LNCAP (cell line): ENCODE results near the gene TYK2.

ENCODE experiments used
- CTCF ChIP-seq: fragments of 450-650 bp; IDR thresholded peaks from 2 replicates; pipeline ENCODE4 v1.5.1; 2017; ENCODE audit warnings: mild to moderate bottlenecking

The TYK2 gene

GRCh38 chr19:10332158-10332964 is 48.0 kb downstream of the TYK2 start:
- TF ChIP-seq CTCF = no peak

GRCh38 chr19:10329555-10329954 is 50.8 kb downstream of the TYK2 start:
- TF ChIP-seq CTCF = no peak

- no peak for TF ChIP-seq CTCF
Observed at GRCh38 chr19:10328558-10329429, 51.6 kb downstream of the TYK2 start.

GRCh38 chr19:10327793-10328192 is 52.6 kb downstream of the TYK2 start:
- no peak for TF ChIP-seq CTCF

- TF ChIP-seq CTCF = no peak
Observed at GRCh38 chr19:10325732-10326131, 54.6 kb downstream of the TYK2 start.

GRCh38 chr19:10321874-10322835 is 58.2 kb downstream of the TYK2 start:
- no peak for TF ChIP-seq CTCF

- no peak for TF ChIP-seq CTCF
Observed at GRCh38 chr19:10321417-10321797, 59.0 kb downstream of the TYK2 start.
